22Rv1 (cell line): ENCODE measurements around the gene TOP3B.

Experiments
- H3K27ac ChIP-seq: fragments of 450-650 bp; 2 replicates; pipeline ENCODE4 v1.5.1; 2017
- ZFX ChIP-seq: fragments of 450-650 bp; IDR thresholded peaks from 2 replicates; pipeline ENCODE4 v1.6.1; 2017; ENCODE audit warnings: antibody characterized with exemption, borderline replicate concordance
- TF ChIP-seq, protein P1 (sequence below): fragments of 450-650 bp; IDR thresholded peaks from 2 replicates; pipeline ENCODE4 v1.5.1; 2017; ENCODE audit warnings: mild to moderate bottlenecking

TOP3B gene

GRCh38 chr22:21977814-21978213, 4.8 kb downstream of the TOP3B start:
- no peak overlapping the region for H3K27ac ChIP-seq
- TF ChIP-seq ZFX = no peak
- TF ChIP-seq, protein P1, sequence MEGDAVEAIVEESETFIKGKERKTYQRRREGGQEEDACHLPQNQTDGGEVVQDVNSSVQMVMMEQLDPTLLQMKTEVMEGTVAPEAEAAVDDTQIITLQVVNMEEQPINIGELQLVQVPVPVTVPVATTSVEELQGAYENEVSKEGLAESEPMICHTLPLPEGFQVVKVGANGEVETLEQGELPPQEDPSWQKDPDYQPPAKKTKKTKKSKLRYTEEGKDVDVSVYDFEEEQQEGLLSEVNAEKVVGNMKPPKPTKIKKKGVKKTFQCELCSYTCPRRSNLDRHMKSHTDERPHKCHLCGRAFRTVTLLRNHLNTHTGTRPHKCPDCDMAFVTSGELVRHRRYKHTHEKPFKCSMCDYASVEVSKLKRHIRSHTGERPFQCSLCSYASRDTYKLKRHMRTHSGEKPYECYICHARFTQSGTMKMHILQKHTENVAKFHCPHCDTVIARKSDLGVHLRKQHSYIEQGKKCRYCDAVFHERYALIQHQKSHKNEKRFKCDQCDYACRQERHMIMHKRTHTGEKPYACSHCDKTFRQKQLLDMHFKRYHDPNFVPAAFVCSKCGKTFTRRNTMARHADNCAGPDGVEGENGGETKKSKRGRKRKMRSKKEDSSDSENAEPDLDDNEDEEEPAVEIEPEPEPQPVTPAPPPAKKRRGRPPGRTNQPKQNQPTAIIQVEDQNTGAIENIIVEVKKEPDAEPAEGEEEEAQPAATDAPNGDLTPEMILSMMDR = no peak

DNA sequence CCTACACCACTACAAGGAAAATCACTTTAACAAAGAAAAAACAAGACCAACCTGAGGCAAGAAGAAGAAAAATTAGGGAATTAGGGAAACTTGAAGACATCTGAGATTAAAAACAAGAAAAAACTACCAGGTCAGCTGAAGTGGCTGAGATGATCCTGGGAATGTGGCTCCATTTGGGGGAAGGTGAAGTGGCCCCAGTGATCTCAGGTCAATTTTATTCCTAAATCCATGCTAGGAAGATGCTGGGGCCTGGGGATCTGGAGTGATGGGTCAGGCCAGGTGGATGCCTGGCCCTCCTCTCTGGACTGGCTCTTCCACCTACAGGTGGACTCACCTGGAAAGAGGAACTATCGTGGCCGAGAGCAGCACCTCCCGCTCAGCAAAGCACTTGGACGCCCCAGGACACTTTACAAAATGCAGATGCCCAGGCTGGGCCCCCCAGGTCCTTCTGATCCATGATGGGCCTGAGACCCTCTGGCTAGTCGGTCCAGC, 6.7 kb downstream of the TOP3B start:
- no peak overlapping the region for H3K27ac ChIP-seq
- TF ChIP-seq ZFX = no peak
- TF ChIP-seq, protein P1 = no peak

GRCh38 chr22:21975273-21975672, 7.3 kb downstream of the TOP3B start:
- no peak overlapping the region for H3K27ac ChIP-seq
- no peak for TF ChIP-seq ZFX
- TF ChIP-seq, protein P1 = no peak

- no peak overlapping the region for H3K27ac ChIP-seq
- TF ChIP-seq ZFX = no peak
- TF ChIP-seq, protein P1 = no peak
Observed at GRCh38 chr22:21974058-21974649, 8.4 kb downstream of the TOP3B start.

GRCh38 chr22:21972806-21973205, 9.8 kb downstream of the TOP3B start:
- TF ChIP-seq, protein P1 = no peak
- no peak for TF ChIP-seq ZFX
- no peak overlapping the region for H3K27ac ChIP-seq

DNA sequence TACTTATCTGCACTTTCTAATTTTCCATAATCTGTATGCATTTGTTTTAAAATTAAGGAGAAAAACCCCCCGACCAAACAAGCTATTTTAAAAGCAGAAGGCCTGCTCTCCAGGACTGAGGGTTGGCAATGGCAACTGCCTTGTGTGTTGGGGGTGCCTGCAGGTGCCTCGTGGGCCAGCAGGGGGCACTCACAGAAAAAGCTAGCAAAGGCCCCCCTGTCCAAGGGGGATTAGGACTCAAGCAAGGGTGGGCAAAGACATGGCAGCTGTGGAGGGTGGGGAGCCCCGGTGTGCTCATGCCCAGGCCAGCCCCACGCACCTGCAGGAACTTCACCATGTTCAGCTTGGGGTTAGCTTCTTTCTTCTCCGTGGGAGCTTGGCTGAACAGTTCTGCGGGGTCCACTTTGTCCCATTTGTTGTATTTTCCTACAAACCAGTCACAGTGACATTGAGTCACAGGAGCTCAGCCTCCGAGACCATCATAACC, 10.3 kb downstream of the TOP3B start:
- TF ChIP-seq, protein P1 = peak; percentile 93
- TF ChIP-seq ZFX = no peak
- no peak overlapping the region for H3K27ac ChIP-seq

- H3K27ac ChIP-seq = no peak overlapping the region
- TF ChIP-seq, protein P1 = no peak
- TF ChIP-seq ZFX = no peak
Observed at GRCh38 chr22:21971858-21972275, 10.7 kb downstream of the TOP3B start.
